ENCODE measurements around the gene ABCC5. TPM values are rescaled to one million over a fixed set of nuclear protein-coding genes. Genes with fewer than 3 reads are reported as not detected.

The ABCC5 gene
- total RNA-seq, 1 donor from 2014 or later = 52.0 TPM

DNA sequence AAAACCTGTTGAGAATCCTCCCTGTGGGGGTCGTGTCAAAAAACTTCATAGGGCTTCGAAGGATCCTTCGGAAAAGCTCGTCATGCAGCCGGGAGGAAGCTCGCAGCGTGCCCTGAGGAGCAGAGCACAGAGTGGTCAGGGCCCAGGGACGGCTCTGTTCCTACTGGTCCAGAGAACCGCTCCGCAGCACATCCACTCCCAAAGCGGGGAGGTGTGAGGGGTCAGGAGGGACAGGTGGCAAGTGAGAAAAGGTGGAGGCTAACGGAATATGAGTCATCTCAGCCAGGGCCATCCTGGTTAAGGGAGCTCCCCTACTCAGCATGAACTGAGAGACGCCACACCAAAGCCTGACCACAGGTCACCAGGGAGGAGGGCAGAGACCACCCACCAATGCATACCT, 66.2 kb downstream of the ABCC5 start:
- TF ChIP-seq, protein P1, sequence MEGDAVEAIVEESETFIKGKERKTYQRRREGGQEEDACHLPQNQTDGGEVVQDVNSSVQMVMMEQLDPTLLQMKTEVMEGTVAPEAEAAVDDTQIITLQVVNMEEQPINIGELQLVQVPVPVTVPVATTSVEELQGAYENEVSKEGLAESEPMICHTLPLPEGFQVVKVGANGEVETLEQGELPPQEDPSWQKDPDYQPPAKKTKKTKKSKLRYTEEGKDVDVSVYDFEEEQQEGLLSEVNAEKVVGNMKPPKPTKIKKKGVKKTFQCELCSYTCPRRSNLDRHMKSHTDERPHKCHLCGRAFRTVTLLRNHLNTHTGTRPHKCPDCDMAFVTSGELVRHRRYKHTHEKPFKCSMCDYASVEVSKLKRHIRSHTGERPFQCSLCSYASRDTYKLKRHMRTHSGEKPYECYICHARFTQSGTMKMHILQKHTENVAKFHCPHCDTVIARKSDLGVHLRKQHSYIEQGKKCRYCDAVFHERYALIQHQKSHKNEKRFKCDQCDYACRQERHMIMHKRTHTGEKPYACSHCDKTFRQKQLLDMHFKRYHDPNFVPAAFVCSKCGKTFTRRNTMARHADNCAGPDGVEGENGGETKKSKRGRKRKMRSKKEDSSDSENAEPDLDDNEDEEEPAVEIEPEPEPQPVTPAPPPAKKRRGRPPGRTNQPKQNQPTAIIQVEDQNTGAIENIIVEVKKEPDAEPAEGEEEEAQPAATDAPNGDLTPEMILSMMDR (IDR thresholded peaks at IDR 0.05; ENCODE audit: insufficient read depth, low read depth, low read length) = no peak
- TF ChIP-seq EZH2 (IDR thresholded peaks at IDR 0.05; ENCODE audit: insufficient read depth, low read length) = no peak
- no peak overlapping the region for H3K4me2 ChIP-seq (ENCODE audit: low read length)
- H2AFZ ChIP-seq (ENCODE audit: low read depth, low read length) = no peak overlapping the region
- H3K79me2 ChIP-seq (ENCODE audit: insufficient read depth, low read length) = no peaks in the 10 kb centered on the region
- no peaks in the 10 kb centered on the region for H3K27me3 ChIP-seq (ENCODE audit: insufficient read depth, low read length)
- no peak overlapping the region for H3K9ac ChIP-seq (ENCODE audit: low read length)
- no peaks in the 10 kb centered on the region for H3K9me3 Mint-ChIP-seq (ENCODE audit: unreplicated experiment)
- H3K4me1 Mint-ChIP-seq (ENCODE audit: low read depth, unreplicated experiment) = no peaks in the 10 kb centered on the region
- peaks cover 15% of the 10 kb centered on the region for H3K36me3 ChIP-seq (ENCODE audit: insufficient read depth, low read length)
- no peaks in the 10 kb centered on the region for H3K9me3 ChIP-seq (ENCODE audit: insufficient read depth, low read depth, low read length)
- no peak for DNase-seq (ENCODE audit: low read depth)
- no peaks in the 10 kb centered on the region for H3K4me1 ChIP-seq (ENCODE audit: insufficient read depth, low read length)
- H3K27ac Mint-ChIP-seq (ENCODE audit: unreplicated experiment) = no peak overlapping the region
- no peak for FAIRE-seq
- no peak overlapping the region for H3K27ac ChIP-seq (ENCODE audit: low read depth, low read length)
- no peak overlapping the region for H3K4me3 Mint-ChIP-seq (ENCODE audit: unreplicated experiment)
- no peaks in the 10 kb centered on the region for H4K20me1 ChIP-seq (ENCODE audit: insufficient read depth, low read length)
- no peak overlapping the region for H3K4me3 ChIP-seq (ENCODE audit: insufficient read depth, low read depth, low read length)
- no peaks in the 10 kb centered on the region for H3K27me3 Mint-ChIP-seq (ENCODE audit: low read depth, unreplicated experiment)
- peaks cover 37% of the 10 kb centered on the region for H3K36me3 Mint-ChIP-seq (ENCODE audit: low read depth, unreplicated experiment)

DNA sequence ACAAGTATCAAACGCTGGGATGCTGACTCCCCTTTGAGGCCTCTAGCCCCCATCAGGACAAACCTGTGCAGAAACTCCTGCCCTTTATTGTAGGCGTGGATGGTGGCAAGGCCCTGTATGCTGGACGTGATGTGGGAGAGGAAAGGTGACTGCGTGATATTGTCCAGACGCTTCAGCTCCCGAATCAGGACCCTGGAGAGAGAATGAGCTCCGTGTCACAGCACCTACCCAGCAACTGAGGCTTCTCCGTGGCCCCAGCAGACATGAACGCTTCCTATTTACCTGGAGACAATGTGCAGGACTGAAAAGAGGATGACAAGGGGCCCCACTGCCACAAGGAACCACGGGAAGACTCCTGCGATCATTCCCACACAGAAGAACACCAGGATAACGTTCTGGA, 68.0 kb downstream of the ABCC5 start:
- Histone ChIP-seq H3K36me3 (ENCODE audit: insufficient read depth, low read length) (peaks cover 12% of the 10 kb centered on the region), H3K9me3 (ENCODE audit: insufficient read depth, low read depth, low read length) (no peaks in the 10 kb centered on the region), H3K4me1 (ENCODE audit: insufficient read depth, low read length) (no peaks in the 10 kb centered on the region), H3K27me3 (ENCODE audit: insufficient read depth, low read length) (no peaks in the 10 kb centered on the region), H3K9ac (ENCODE audit: low read length) (no peak overlapping the region), H3K4me3 (ENCODE audit: insufficient read depth, low read depth, low read length) (no peak overlapping the region), H2AFZ (ENCODE audit: low read depth, low read length) (no peak overlapping the region), H3K79me2 (ENCODE audit: insufficient read depth, low read length) (no peaks in the 10 kb centered on the region), H3K4me2 (ENCODE audit: low read length) (no peak overlapping the region), H4K20me1 (ENCODE audit: insufficient read depth, low read length) (no peaks in the 10 kb centered on the region), H3K27ac (ENCODE audit: low read depth, low read length) (no peak overlapping the region)
- FAIRE-seq (no peak), DNase-seq (ENCODE audit: low read depth) (no peak)
- Mint-ChIP-seq H3K27ac (ENCODE audit: unreplicated experiment) (no peak overlapping the region), H3K36me3 (ENCODE audit: low read depth, unreplicated experiment) (peaks cover 41% of the 10 kb centered on the region), H3K4me3 (ENCODE audit: unreplicated experiment) (no peak overlapping the region), H3K9me3 (ENCODE audit: unreplicated experiment) (no peaks in the 10 kb centered on the region), H3K27me3 (ENCODE audit: low read depth, unreplicated experiment) (no peaks in the 10 kb centered on the region), H3K4me1 (ENCODE audit: low read depth, unreplicated experiment) (no peaks in the 10 kb centered on the region)
- no peak for TF ChIP-seq EZH2 (IDR thresholded peaks at IDR 0.05; ENCODE audit: insufficient read depth, low read length)
- TF ChIP-seq, protein P1 (IDR thresholded peaks at IDR 0.05; ENCODE audit: insufficient read depth, low read depth, low read length) = no peak

DNA sequence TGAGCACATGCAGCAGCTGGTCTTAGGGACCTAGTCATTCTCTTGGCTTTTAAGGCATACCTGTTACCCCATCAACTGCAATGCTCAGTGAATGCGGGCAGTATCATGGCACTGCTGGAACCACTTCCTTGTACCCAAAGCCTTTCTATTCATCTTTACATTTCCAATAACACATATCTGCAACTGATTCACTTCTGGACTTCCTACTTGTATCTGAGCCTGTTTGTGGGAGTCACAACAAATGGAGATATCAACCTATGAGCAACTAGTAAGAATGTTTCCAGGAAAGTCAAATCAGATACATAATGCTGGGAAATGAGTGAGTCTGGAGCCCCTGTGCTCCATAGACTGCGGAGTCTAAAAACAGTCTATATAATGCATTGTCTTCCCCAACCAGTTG, 71.6 kb downstream of the ABCC5 start:
- H3K27me3 Mint-ChIP-seq (ENCODE audit: low read depth, unreplicated experiment) = no peaks in the 10 kb centered on the region
- Histone ChIP-seq H2AFZ (ENCODE audit: low read depth, low read length) (no peak overlapping the region), H3K4me3 (ENCODE audit: insufficient read depth, low read depth, low read length) (no peak overlapping the region), H3K27me3 (ENCODE audit: insufficient read depth, low read length) (no peaks in the 10 kb centered on the region), H3K9ac (ENCODE audit: low read length) (no peak overlapping the region), H3K79me2 (ENCODE audit: insufficient read depth, low read length) (no peaks in the 10 kb centered on the region), H3K27ac (ENCODE audit: low read depth, low read length) (no peak overlapping the region), H3K36me3 (ENCODE audit: insufficient read depth, low read length) (peaks cover 18% of the 10 kb centered on the region), H3K9me3 (ENCODE audit: insufficient read depth, low read depth, low read length) (no peaks in the 10 kb centered on the region), H3K4me1 (ENCODE audit: insufficient read depth, low read length) (no peaks in the 10 kb centered on the region), H4K20me1 (ENCODE audit: insufficient read depth, low read length) (no peaks in the 10 kb centered on the region), H3K4me2 (ENCODE audit: low read length) (no peak overlapping the region)
- no peak for DNase-seq (ENCODE audit: low read depth)
- no peak for FAIRE-seq
- H3K4me3 Mint-ChIP-seq (ENCODE audit: unreplicated experiment) = no peak overlapping the region
- H3K4me1 Mint-ChIP-seq (ENCODE audit: low read depth, unreplicated experiment) = no peaks in the 10 kb centered on the region
- no peaks in the 10 kb centered on the region for H3K9me3 Mint-ChIP-seq (ENCODE audit: unreplicated experiment)
- no peak overlapping the region for H3K27ac Mint-ChIP-seq (ENCODE audit: unreplicated experiment)
- TF ChIP-seq, protein P1 (IDR thresholded peaks at IDR 0.05; ENCODE audit: insufficient read depth, low read depth, low read length) = no peak
- H3K36me3 Mint-ChIP-seq (ENCODE audit: low read depth, unreplicated experiment) = peaks cover 39% of the 10 kb centered on the region

Data from astrocyte (in vitro differentiated cells and primary cell).